Measurements from ENCODE around the gene ZNF462. TPM values are rescaled to one million over a fixed set of nuclear protein-coding genes. Genes with fewer than 3 reads are reported as not detected.

Gene ZNF462
- total and polyA plus RNA-seq, 4 donors = 0.35 to 2.1 (median 1.4) TPM

DNA sequence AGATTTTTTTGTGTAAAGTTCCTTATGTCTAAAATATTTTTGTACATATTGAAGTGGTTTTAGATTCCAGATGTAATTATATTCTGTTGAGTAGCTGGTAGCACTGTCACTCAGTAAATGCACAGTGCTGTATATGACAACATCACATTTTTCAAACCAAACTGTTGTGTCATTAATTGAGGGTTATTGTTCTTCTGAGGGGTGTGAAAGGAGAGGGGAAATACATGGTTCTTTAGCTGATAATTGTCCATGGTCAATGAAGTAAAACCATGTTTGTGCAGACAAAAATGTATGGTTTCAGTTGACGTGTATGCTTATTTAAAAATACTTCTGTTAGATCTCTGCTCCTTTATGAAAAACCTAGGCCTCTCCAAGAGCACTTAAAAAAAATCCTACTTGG, 3.3 kb downstream of the ZNF462 start:
- Histone ChIP-seq H3K9ac (ENCODE audit: low read depth in 1 of 2, low read length in 2 of 2) (no peak overlapping the region), H3K4me1 (ENCODE audit: control insufficient read depth in 4 of 4, insufficient read depth in 4 of 4, low read length in 3 of 4) (peaks cover 11 to 51% (median 48%) of the 10 kb centered on the region in 4 donors), H3K9me3 (ENCODE audit: control insufficient read depth in 4 of 4, low read length in 3 of 4) (no peaks in the 10 kb centered on the region), H3K4me3 (ENCODE audit: low read depth in 1 of 3, low read length in 3 of 3) (no peak overlapping the region), H3K36me3 (ENCODE audit: control insufficient read depth in 4 of 4, insufficient read depth in 3 of 4, low read depth in 1 of 4, low read length in 3 of 4) (no peaks in the 10 kb centered on the region), H3K27me3 (ENCODE audit: control insufficient read depth in 4 of 4, insufficient read depth in 4 of 4, low read length in 3 of 4) (peaks cover 0 to 10% (median 4%) of the 10 kb centered on the region in 4 donors), H3K27ac (ENCODE audit: low read depth in 1 of 2, low read length in 2 of 2) (no peak overlapping the region)
- no peak for TF ChIP-seq HNF4G (IDR thresholded peaks at IDR 0.05)
- TF ChIP-seq, protein P1, sequence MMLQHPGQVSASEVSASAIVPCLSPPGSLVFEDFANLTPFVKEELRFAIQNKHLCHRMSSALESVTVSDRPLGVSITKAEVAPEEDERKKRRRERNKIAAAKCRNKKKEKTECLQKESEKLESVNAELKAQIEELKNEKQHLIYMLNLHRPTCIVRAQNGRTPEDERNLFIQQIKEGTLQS (IDR thresholded peaks at IDR 0.05) = no peak
- TF ChIP-seq FOXA2 (IDR thresholded peaks at IDR 0.05) = no peak
- 94% methylated on average over 1 of the region's 1 CpG for WGBS
- no peak for DNase-seq (ENCODE audit: low spot score)

DNA sequence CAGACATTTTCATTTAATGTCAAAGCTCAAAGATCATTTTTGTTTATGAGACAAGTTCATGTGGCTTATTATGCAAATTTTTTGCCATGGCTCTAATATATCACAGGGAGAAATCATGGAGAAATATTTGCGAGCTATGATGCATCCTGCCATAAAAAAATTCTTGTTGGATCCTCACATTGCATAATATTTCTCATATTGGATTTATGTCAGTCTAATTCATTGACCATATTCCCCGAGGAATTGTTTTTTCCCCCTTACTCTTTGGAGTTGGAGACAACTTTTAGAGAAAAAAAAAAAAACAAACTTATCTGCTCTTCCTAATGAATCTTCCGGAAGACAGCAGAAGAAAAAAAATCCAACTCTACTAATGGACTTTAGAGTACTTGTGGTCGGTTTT, 4.3 kb downstream of the ZNF462 start:
- no peak for TF ChIP-seq GABPA (IDR thresholded peaks at IDR 0.05 in 1 of 2, conservative IDR thresholded peaks at IDR 0.05 in 1 of 2)
- no peak for TF ChIP-seq RXRA (IDR thresholded peaks at IDR 0.05)
- no peak for TF ChIP-seq TAF1 (conservative IDR thresholded peaks at IDR 0.05)
- TF ChIP-seq, protein P2, sequence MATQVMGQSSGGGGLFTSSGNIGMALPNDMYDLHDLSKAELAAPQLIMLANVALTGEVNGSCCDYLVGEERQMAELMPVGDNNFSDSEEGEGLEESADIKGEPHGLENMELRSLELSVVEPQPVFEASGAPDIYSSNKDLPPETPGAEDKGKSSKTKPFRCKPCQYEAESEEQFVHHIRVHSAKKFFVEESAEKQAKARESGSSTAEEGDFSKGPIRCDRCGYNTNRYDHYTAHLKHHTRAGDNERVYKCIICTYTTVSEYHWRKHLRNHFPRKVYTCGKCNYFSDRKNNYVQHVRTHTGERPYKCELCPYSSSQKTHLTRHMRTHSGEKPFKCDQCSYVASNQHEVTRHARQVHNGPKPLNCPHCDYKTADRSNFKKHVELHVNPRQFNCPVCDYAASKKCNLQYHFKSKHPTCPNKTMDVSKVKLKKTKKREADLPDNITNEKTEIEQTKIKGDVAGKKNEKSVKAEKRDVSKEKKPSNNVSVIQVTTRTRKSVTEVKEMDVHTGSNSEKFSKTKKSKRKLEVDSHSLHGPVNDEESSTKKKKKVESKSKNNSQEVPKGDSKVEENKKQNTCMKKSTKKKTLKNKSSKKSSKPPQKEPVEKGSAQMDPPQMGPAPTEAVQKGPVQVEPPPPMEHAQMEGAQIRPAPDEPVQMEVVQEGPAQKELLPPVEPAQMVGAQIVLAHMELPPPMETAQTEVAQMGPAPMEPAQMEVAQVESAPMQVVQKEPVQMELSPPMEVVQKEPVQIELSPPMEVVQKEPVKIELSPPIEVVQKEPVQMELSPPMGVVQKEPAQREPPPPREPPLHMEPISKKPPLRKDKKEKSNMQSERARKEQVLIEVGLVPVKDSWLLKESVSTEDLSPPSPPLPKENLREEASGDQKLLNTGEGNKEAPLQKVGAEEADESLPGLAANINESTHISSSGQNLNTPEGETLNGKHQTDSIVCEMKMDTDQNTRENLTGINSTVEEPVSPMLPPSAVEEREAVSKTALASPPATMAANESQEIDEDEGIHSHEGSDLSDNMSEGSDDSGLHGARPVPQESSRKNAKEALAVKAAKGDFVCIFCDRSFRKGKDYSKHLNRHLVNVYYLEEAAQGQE (IDR thresholded peaks at IDR 0.05) = no peak
- no peak for TF ChIP-seq HNF4G (IDR thresholded peaks at IDR 0.05)
- no peak for TF ChIP-seq HNF4A (conservative IDR thresholded peaks at IDR 0.05)
- TF ChIP-seq JUND (IDR thresholded peaks at IDR 0.05) = no peak
- no peak for DNase-seq (ENCODE audit: low spot score)
- Histone ChIP-seq H3K4me1 (ENCODE audit: control insufficient read depth in 4 of 4, insufficient read depth in 4 of 4, low read length in 3 of 4) (peaks cover 10 to 45% (median 38%) of the 10 kb centered on the region in 4 donors), H3K27ac (ENCODE audit: low read depth in 1 of 2, low read length in 2 of 2) (no peak overlapping the region), H3K36me3 (ENCODE audit: control insufficient read depth in 4 of 4, insufficient read depth in 3 of 4, low read depth in 1 of 4, low read length in 3 of 4) (no peaks in the 10 kb centered on the region), H3K27me3 (ENCODE audit: control insufficient read depth in 4 of 4, insufficient read depth in 4 of 4, low read length in 3 of 4) (peaks cover 0 to 8% (median 0%) of the 10 kb centered on the region in 4 donors), H3K9ac (ENCODE audit: low read depth in 1 of 2, low read length in 2 of 2) (no peak overlapping the region), H3K4me3 (ENCODE audit: low read depth in 1 of 3, low read length in 3 of 3) (no peak overlapping the region), H3K9me3 (ENCODE audit: control insufficient read depth in 4 of 4, low read length in 3 of 4) (no peaks in the 10 kb centered on the region)
- WGBS = 79% methylated on average over 4 of the region's 4 CpGs

DNA sequence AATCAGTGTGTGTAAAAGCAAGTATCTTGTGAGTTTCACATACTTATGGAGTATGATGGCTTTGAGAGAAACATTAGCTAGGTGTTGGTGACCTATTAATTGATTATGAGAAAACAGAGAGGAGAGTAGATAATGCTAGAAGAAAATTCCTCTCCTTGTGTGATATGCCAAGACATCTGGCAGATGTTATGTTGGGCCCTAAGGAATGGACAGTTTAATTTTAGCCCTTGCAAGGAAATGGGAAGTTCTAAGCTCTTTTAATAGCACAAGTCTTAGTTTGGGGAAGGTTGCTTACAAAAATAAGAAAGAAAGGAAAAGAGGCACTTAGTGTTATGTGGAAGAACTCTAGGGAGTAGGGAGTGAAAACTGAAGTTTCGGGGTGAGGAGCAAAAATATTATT, 5.1 kb downstream of the ZNF462 start:
- Histone ChIP-seq H3K4me1 (ENCODE audit: control insufficient read depth in 4 of 4, insufficient read depth in 4 of 4, low read length in 3 of 4) (peaks cover 10 to 37% (median 31%) of the 10 kb centered on the region in 4 donors), H3K9me3 (ENCODE audit: control insufficient read depth in 4 of 4, low read length in 3 of 4) (no peaks in the 10 kb centered on the region), H3K27ac (ENCODE audit: low read depth in 1 of 2, low read length in 2 of 2) (peak overlapping the region in 1 of 2 donors; percentile 32), H3K27me3 (ENCODE audit: control insufficient read depth in 4 of 4, insufficient read depth in 4 of 4, low read length in 3 of 4) (peaks cover 0 to 4% (median 0%) of the 10 kb centered on the region in 4 donors), H3K4me3 (ENCODE audit: low read depth in 1 of 3, low read length in 3 of 3) (no peak overlapping the region), H3K36me3 (ENCODE audit: control insufficient read depth in 4 of 4, insufficient read depth in 3 of 4, low read depth in 1 of 4, low read length in 3 of 4) (no peaks in the 10 kb centered on the region), H3K9ac (ENCODE audit: low read depth in 1 of 2, low read length in 2 of 2) (no peak overlapping the region)
- WGBS = 82% methylated on average over 1 of the region's 1 CpG
- TF ChIP-seq GABPA (IDR thresholded peaks at IDR 0.05 in 1 of 2, conservative IDR thresholded peaks at IDR 0.05 in 1 of 2) (no peak), TAF1 (conservative IDR thresholded peaks at IDR 0.05) (no peak)
- no peak for DNase-seq (ENCODE audit: low spot score)

DNA sequence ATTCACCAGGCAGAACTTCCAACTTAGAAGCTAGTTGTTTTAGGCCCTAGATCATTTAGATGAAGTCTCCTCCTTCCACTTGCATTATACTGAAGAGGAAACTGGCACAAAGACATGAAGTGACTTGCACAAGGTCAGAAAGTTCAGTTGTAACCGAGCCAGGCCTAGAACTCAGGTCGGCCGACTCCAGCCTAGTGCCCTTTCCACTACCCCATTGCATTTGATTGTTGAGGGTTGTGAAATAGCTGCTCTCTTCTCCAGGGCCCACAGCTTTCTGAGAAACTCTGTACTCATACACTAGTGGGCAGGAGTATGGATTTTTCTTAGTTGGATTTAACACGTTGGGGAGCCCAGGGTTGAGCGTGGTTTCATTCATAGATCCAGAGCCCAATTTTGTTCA, 5.6 kb downstream of the ZNF462 start:
- Histone ChIP-seq H3K27me3 (ENCODE audit: control insufficient read depth in 4 of 4, insufficient read depth in 4 of 4, low read length in 3 of 4) (no peaks in the 10 kb centered on the region), H3K36me3 (ENCODE audit: control insufficient read depth in 4 of 4, insufficient read depth in 3 of 4, low read depth in 1 of 4, low read length in 3 of 4) (no peaks in the 10 kb centered on the region), H3K4me3 (ENCODE audit: low read depth in 1 of 3, low read length in 3 of 3) (no peak overlapping the region), H3K9ac (ENCODE audit: low read depth in 1 of 2, low read length in 2 of 2) (no peak overlapping the region), H3K9me3 (ENCODE audit: control insufficient read depth in 4 of 4, low read length in 3 of 4) (no peaks in the 10 kb centered on the region), H3K4me1 (ENCODE audit: control insufficient read depth in 4 of 4, insufficient read depth in 4 of 4, low read length in 3 of 4) (peaks cover 10 to 32% (median 27%) of the 10 kb centered on the region in 4 donors), H3K27ac (ENCODE audit: low read depth in 1 of 2, low read length in 2 of 2) (peak overlapping the region; percentile 31 to 32)
- WGBS = 23% methylated on average over 5 of the region's 5 CpGs
- DNase-seq (ENCODE audit: low spot score) = no peak
- TF ChIP-seq SP1 (IDR thresholded peaks at IDR 0.05) = peak; percentile 57
- TF ChIP-seq, protein P1 (IDR thresholded peaks at IDR 0.05) = peak; percentile 34
- TF ChIP-seq FOXA1 (IDR thresholded peaks at IDR 0.05) = peak; percentile 31
- peak; percentile 76 for TF ChIP-seq NR2F2 (IDR thresholded peaks at IDR 0.05)
- TF ChIP-seq, protein P3, sequence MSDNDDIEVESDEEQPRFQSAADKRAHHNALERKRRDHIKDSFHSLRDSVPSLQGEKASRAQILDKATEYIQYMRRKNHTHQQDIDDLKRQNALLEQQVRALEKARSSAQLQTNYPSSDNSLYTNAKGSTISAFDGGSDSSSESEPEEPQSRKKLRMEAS (IDR thresholded peaks at IDR 0.05) = peak; percentile 57
- TF ChIP-seq TAF1 (conservative IDR thresholded peaks at IDR 0.05) = no peak
- TF ChIP-seq, protein P4, sequence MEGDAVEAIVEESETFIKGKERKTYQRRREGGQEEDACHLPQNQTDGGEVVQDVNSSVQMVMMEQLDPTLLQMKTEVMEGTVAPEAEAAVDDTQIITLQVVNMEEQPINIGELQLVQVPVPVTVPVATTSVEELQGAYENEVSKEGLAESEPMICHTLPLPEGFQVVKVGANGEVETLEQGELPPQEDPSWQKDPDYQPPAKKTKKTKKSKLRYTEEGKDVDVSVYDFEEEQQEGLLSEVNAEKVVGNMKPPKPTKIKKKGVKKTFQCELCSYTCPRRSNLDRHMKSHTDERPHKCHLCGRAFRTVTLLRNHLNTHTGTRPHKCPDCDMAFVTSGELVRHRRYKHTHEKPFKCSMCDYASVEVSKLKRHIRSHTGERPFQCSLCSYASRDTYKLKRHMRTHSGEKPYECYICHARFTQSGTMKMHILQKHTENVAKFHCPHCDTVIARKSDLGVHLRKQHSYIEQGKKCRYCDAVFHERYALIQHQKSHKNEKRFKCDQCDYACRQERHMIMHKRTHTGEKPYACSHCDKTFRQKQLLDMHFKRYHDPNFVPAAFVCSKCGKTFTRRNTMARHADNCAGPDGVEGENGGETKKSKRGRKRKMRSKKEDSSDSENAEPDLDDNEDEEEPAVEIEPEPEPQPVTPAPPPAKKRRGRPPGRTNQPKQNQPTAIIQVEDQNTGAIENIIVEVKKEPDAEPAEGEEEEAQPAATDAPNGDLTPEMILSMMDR (IDR thresholded peaks at IDR 0.05; ENCODE audit: low read depth, low read length, missing input control) = no peak
- TF ChIP-seq HNF4A (conservative IDR thresholded peaks at IDR 0.05) = peak; percentile 80 to 83
- no peak for TF ChIP-seq GABPA (IDR thresholded peaks at IDR 0.05 in 1 of 2, conservative IDR thresholded peaks at IDR 0.05 in 1 of 2)

Data from liver (tissue), 9 donors.